ENCODE measurements around the gene ELP6. TPM values are rescaled to one million over a fixed set of nuclear protein-coding genes. Genes with fewer than 3 reads are reported as not detected.

ELP6 gene
- total RNA-seq, 1 experiment from 2014 or later: 62.0 TPM

DNA sequence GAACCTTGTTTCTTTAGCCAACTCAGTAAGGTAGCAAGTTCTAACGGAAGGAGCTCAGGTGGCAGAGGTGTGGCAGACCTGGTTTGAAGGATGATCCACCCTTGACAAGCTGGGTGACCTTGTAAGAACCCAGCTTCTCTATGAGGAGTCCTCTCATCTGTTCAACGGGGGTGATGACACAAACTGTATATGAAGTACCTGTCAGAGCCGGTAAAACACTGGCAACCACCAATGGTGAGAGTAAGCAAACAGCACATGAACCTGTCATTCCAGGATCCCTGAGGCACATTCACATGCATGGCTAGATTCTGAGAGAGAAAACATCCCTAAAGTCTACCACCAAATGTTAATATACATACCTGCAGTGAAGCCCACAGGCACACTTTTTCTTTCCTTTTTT is 40.1 kb downstream of the ELP6 start:
- Mint-ChIP-seq H3K9me3 (peaks cover 4% of the 10 kb centered on the region; the same call in 1 of the 2 replicates), H3K4me1 (peaks cover 22% of the 10 kb centered on the region), H3K36me3 (peaks cover 7% of the 10 kb centered on the region), H3K4me3 (peak overlapping the region; percentile 66), H3K27me3 (ENCODE audit: low read depth) (no peaks in the 10 kb centered on the region), H3K27ac (peak overlapping the region; percentile 50)
- CTCF ChIA-PET: interaction anchor here (1.1 kb wide), 1 partner anchor 52 kb away, joined by 8 read pairs; no protein-coding TSS in a partner anchor
- POLR2A ChIA-PET: interaction anchor here (0.6 kb wide), 1 partner anchor 380 kb away, joined by 3 read pairs; no protein-coding TSS in a partner anchor
- TF ChIP-seq, protein P1, sequence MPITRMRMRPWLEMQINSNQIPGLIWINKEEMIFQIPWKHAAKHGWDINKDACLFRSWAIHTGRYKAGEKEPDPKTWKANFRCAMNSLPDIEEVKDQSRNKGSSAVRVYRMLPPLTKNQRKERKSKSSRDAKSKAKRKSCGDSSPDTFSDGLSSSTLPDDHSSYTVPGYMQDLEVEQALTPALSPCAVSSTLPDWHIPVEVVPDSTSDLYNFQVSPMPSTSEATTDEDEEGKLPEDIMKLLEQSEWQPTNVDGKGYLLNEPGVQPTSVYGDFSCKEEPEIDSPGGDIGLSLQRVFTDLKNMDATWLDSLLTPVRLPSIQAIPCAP (CRISPR knock-in tag; IDR thresholded peaks at IDR 0.05): no peak
- TF ChIP-seq, protein P2, sequence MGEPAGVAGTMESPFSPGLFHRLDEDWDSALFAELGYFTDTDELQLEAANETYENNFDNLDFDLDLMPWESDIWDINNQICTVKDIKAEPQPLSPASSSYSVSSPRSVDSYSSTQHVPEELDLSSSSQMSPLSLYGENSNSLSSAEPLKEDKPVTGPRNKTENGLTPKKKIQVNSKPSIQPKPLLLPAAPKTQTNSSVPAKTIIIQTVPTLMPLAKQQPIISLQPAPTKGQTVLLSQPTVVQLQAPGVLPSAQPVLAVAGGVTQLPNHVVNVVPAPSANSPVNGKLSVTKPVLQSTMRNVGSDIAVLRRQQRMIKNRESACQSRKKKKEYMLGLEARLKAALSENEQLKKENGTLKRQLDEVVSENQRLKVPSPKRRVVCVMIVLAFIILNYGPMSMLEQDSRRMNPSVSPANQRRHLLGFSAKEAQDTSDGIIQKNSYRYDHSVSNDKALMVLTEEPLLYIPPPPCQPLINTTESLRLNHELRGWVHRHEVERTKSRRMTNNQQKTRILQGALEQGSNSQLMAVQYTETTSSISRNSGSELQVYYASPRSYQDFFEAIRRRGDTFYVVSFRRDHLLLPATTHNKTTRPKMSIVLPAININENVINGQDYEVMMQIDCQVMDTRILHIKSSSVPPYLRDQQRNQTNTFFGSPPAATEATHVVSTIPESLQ (CRISPR knock-in tag; IDR thresholded peaks at IDR 0.05): no peak
- TF ChIP-seq, protein P3, sequence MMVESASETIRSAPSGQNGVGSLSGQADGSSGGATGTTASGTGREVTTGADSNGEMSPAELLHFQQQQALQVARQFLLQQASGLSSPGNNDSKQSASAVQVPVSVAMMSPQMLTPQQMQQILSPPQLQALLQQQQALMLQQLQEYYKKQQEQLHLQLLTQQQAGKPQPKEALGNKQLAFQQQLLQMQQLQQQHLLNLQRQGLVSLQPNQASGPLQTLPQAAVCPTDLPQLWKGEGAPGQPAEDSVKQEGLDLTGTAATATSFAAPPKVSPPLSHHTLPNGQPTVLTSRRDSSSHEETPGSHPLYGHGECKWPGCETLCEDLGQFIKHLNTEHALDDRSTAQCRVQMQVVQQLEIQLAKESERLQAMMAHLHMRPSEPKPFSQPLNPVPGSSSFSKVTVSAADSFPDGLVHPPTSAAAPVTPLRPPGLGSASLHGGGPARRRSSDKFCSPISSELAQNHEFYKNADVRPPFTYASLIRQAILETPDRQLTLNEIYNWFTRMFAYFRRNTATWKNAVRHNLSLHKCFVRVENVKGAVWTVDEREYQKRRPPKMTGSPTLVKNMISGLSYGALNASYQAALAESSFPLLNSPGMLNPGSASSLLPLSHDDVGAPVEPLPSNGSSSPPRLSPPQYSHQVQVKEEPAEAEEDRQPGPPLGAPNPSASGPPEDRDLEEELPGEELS (CRISPR knock-in tag; IDR thresholded peaks at IDR 0.05): no peak
- TF ChIP-seq RELA (CRISPR knock-in tag; IDR thresholded peaks at IDR 0.05; ENCODE audit: borderline replicate concordance) (no peak), GTF2I (CRISPR knock-in tag; conservative IDR thresholded peaks at IDR 0.05) (no peak), SP1 (CRISPR knock-in tag; conservative IDR thresholded peaks at IDR 0.05) (no peak), OVOL2 (CRISPR knock-in tag; IDR thresholded peaks at IDR 0.05; ENCODE audit: borderline replicate concordance) (no peak), JUN (CRISPR knock-in tag; IDR thresholded peaks at IDR 0.05) (no peak), FOXJ3 (CRISPR knock-in tag; IDR thresholded peaks at IDR 0.05; ENCODE audit: borderline replicate concordance) (no peak), TP53 (CRISPR knock-in tag; IDR thresholded peaks at IDR 0.05) (no peak), NFYB (CRISPR knock-in tag; conservative IDR thresholded peaks at IDR 0.05; ENCODE audit: low read depth) (no peak), SMAD3 (CRISPR knock-in tag; IDR thresholded peaks at IDR 0.05; ENCODE audit: borderline replicate concordance) (no peak), ZNF219 (CRISPR knock-in tag; IDR thresholded peaks at IDR 0.05; ENCODE audit: borderline replicate concordance) (no peak)
- TF ChIP-seq, protein P4, sequence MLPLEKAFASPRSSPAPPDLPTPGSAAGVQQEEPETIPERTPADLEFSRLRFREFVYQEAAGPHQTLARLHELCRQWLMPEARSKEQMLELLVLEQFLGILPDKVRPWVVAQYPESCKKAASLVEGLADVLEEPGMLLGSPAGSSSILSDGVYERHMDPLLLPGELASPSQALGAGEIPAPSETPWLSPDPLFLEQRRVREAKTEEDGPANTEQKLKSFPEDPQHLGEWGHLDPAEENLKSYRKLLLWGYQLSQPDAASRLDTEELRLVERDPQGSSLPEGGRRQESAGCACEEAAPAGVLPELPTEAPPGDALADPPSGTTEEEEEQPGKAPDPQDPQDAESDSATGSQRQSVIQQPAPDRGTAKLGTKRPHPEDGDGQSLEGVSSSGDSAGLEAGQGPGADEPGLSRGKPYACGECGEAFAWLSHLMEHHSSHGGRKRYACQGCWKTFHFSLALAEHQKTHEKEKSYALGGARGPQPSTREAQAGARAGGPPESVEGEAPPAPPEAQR (CRISPR knock-in tag; IDR thresholded peaks at IDR 0.05): no peak
- TF ChIP-seq, protein P5, sequence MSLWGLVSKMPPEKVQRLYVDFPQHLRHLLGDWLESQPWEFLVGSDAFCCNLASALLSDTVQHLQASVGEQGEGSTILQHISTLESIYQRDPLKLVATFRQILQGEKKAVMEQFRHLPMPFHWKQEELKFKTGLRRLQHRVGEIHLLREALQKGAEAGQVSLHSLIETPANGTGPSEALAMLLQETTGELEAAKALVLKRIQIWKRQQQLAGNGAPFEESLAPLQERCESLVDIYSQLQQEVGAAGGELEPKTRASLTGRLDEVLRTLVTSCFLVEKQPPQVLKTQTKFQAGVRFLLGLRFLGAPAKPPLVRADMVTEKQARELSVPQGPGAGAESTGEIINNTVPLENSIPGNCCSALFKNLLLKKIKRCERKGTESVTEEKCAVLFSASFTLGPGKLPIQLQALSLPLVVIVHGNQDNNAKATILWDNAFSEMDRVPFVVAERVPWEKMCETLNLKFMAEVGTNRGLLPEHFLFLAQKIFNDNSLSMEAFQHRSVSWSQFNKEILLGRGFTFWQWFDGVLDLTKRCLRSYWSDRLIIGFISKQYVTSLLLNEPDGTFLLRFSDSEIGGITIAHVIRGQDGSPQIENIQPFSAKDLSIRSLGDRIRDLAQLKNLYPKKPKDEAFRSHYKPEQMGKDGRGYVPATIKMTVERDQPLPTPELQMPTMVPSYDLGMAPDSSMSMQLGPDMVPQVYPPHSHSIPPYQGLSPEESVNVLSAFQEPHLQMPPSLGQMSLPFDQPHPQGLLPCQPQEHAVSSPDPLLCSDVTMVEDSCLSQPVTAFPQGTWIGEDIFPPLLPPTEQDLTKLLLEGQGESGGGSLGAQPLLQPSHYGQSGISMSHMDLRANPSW (CRISPR knock-in tag; conservative IDR thresholded peaks at IDR 0.05; ENCODE audit: low read depth): no peak
- TF ChIP-seq, protein P6, sequence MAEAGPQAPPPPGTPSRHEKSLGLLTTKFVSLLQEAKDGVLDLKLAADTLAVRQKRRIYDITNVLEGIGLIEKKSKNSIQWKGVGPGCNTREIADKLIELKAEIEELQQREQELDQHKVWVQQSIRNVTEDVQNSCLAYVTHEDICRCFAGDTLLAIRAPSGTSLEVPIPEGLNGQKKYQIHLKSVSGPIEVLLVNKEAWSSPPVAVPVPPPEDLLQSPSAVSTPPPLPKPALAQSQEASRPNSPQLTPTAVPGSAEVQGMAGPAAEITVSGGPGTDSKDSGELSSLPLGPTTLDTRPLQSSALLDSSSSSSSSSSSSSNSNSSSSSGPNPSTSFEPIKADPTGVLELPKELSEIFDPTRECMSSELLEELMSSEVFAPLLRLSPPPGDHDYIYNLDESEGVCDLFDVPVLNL (CRISPR knock-in tag; IDR thresholded peaks at IDR 0.05; ENCODE audit: borderline replicate concordance, low read depth): no peak
- TF ChIP-seq, protein P7, sequence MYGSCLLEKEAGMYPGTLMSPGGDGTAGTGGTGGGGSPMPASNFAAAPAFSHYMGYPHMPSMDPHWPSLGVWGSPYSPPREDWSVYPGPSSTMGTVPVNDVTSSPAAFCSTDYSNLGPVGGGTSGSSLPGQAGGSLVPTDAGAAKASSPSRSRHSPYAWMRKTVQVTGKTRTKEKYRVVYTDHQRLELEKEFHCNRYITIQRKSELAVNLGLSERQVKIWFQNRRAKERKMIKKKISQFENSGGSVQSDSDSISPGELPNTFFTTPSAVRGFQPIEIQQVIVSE (CRISPR knock-in tag; IDR thresholded peaks at IDR 0.05; ENCODE audit: borderline replicate concordance): no peak
- ATAC-seq (no peak), DNase-seq (ENCODE audit: low spot score) (no peak)

Data from WTC11 (cell line).